Loucy (cell line): ENCODE results near the gene NTN1.

ENCODE experiments used
- EZH2phosphoT487 ChIP-seq: fragments of 200-600 bp; IDR thresholded peaks from 2 replicates; pipeline ENCODE4 v1.6.1; 2018; ENCODE audit warnings: antibody characterized with exemption, mild to moderate bottlenecking, moderate library complexity, borderline replicate concordance
- TF ChIP-seq, protein P1 (sequence below): fragments of 200-600 bp; sonication (generic); conservative IDR thresholded peaks from 2 replicates; pipeline ENCODE4 v1.5.1; 2014; ENCODE audit warnings: mild to moderate bottlenecking, antibody characterized with exemption, low read length

DNA sequence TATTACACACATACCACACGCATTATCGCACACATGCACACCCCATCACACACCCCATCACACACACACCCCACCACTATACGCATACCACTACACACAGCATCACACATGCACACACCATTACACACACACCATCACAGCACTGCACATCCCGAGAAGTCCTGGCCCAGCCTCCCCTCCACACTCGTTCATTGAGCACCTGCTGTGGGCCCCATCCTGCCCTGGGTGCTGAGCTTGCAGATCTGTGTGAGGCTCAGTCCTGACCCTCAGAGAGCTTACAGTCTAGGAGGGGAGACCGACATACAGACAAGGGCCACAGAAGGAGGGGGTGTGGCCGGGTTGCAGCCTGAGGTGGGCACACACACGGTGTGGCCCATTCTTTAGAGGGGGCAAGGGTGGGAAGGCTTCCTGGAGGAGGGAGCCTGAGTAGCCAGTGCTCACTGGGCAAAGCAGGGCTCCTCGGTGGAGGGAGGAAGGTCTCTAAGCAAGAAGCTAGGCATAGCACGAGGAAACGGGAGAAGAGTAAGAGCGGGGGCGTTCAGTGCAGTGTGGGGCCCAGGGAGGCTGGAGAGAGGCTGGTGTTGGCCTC is 206.6 kb downstream of the NTN1 start:
- TF ChIP-seq, protein P1, sequence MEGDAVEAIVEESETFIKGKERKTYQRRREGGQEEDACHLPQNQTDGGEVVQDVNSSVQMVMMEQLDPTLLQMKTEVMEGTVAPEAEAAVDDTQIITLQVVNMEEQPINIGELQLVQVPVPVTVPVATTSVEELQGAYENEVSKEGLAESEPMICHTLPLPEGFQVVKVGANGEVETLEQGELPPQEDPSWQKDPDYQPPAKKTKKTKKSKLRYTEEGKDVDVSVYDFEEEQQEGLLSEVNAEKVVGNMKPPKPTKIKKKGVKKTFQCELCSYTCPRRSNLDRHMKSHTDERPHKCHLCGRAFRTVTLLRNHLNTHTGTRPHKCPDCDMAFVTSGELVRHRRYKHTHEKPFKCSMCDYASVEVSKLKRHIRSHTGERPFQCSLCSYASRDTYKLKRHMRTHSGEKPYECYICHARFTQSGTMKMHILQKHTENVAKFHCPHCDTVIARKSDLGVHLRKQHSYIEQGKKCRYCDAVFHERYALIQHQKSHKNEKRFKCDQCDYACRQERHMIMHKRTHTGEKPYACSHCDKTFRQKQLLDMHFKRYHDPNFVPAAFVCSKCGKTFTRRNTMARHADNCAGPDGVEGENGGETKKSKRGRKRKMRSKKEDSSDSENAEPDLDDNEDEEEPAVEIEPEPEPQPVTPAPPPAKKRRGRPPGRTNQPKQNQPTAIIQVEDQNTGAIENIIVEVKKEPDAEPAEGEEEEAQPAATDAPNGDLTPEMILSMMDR, result no peak
- no peak for TF ChIP-seq EZH2phosphoT487
